ENCODE results near the gene BBX.

DNA sequence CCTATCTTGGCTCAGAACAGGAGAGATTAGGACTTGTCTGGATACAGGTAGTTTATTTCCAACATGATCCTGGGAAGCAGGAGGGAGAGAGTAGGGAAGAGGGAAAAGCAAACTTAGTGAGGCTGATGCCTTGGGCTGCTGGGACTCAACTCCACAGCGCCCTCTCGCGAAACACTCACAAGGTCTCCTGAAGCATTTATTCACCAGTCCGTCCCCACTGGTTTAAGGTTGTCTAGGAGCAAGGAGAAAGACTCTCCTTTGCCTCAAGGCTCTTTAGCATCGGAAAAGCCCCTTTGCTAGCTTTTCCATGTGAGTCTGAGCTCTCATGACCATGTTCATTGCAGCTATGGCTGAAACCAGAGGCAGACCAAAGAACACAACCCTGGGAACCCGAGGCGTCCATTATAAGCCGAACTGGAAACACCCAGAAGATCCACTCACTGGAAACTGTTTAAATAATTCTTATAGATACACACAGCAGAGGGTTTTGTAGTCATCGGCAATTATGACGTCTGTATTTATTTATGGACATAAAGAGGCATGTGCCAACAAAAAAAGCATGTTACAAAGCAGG lies 323.6 kb downstream of the BBX start:
- TF ChIP-seq YY1 (IDR thresholded peaks at IDR 0.05; ENCODE audit: low read depth) (no peak), CEBPB (IDR thresholded peaks at IDR 0.05) (no peak), CREB1 (IDR thresholded peaks at IDR 0.05; ENCODE audit: low read depth) (no peak), ZBTB7A (IDR thresholded peaks at IDR 0.05; ENCODE audit: low read depth) (no peak), FOXM1 (IDR thresholded peaks at IDR 0.05; ENCODE audit: borderline replicate concordance, low read depth) (no peak)
- TF ChIP-seq, protein P1, sequence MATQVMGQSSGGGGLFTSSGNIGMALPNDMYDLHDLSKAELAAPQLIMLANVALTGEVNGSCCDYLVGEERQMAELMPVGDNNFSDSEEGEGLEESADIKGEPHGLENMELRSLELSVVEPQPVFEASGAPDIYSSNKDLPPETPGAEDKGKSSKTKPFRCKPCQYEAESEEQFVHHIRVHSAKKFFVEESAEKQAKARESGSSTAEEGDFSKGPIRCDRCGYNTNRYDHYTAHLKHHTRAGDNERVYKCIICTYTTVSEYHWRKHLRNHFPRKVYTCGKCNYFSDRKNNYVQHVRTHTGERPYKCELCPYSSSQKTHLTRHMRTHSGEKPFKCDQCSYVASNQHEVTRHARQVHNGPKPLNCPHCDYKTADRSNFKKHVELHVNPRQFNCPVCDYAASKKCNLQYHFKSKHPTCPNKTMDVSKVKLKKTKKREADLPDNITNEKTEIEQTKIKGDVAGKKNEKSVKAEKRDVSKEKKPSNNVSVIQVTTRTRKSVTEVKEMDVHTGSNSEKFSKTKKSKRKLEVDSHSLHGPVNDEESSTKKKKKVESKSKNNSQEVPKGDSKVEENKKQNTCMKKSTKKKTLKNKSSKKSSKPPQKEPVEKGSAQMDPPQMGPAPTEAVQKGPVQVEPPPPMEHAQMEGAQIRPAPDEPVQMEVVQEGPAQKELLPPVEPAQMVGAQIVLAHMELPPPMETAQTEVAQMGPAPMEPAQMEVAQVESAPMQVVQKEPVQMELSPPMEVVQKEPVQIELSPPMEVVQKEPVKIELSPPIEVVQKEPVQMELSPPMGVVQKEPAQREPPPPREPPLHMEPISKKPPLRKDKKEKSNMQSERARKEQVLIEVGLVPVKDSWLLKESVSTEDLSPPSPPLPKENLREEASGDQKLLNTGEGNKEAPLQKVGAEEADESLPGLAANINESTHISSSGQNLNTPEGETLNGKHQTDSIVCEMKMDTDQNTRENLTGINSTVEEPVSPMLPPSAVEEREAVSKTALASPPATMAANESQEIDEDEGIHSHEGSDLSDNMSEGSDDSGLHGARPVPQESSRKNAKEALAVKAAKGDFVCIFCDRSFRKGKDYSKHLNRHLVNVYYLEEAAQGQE (IDR thresholded peaks at IDR 0.05; ENCODE audit: low read depth): no peak
